Testis (tissue), 3 donors: Measurements from ENCODE around the gene BTBD10. TPM values are rescaled to one million over a fixed set of nuclear protein-coding genes. Genes with fewer than 3 reads are reported as not detected.
A peak's percentile ranks its signal among the peaks of the same experiment; 100 is the strongest.

ENCODE experiments used
- DNase-seq: peaks from one replicate; pipeline ENCODE4 v3.0.0-alpha.2; 2019
- H3K27ac ChIP-seq, 2 donors: fragments of 200-600 bp; sonication (generic); one replicate each; pipeline ENCODE4 v1.5.1; 2019
- H3K27me3 ChIP-seq: fragments of 200-600 bp; sonication (generic); one replicate; pipeline ENCODE4 v1.5.1; 2019
- H3K36me3 ChIP-seq: fragments of 200-600 bp; sonication (generic); one replicate; pipeline ENCODE4 v1.5.1; 2017; ENCODE audit warnings: low read depth; ENCODE audit errors: missing control alignments
- H3K4me1 ChIP-seq: fragments of 200-600 bp; sonication (generic); one replicate; pipeline ENCODE4 v1.5.1; 2019
- H3K4me3 ChIP-seq, 2 donors: fragments of 200-600 bp; sonication (generic); one replicate each; pipeline ENCODE4 v1.5.1; 2017 to 2019
- H3K9me3 ChIP-seq: fragments of 200-600 bp; sonication (generic); one replicate; pipeline ENCODE4 v1.5.1; 2017
- CTCF ChIP-seq, 3 experiments: fragments of 450-650 bp in 2 of 3; fragments of 200-600 bp in 1 of 3; sonication (generic) in 1 of 3; IDR thresholded peaks; one replicate each; pipeline ENCODE4 v1.5.1; 2016 to 2019; ENCODE audit warnings: antibody characterized with exemption in 3 of 3, mild to moderate bottlenecking in 2 of 3, moderate library complexity in 1 of 3
- POLR2A ChIP-seq: fragments of 450-650 bp; IDR thresholded peaks from one replicate; pipeline ENCODE4 v1.6.1; 2017; ENCODE audit warnings: antibody characterized with exemption, mild to moderate bottlenecking, moderate library complexity
- WGBS, 2 donors: methylation state at CpG; one replicate each; pipeline ENCODE4 v1.1.5; 2018; 5-methylcytosine and 5-hydroxymethylcytosine counted together
- intact Hi-C: fragments of 100-400 bp; cut with DNase I; formaldehyde crosslinking; loops from one replicate; pipeline ENCODE4 v1.15.1; 2023; ENCODE audit warnings: low total_unique reads
- polyA plus RNA-seq: library from polyadenylated mRNA; stranded (reverse); fragments of 350-450 nt; fragmentation: Illumina TruSeq; extraction: RNeasy Lipid Tissue Mini Kit (QIAGEN cat#74804); gene quantifications from one replicate; pipeline ENCODE4 v1.2.3, GENCODE V29; 2014; ENCODE audit warnings: low read depth, low replicate concordance; ENCODE audit not compliant: insufficient read depth
- total RNA-seq, 2 donors: library from RNA; depleted of rRNA; stranded (reverse); fragments of >200 nt; gene quantifications; one replicate each; pipeline ENCODE4 v1.2.3, GENCODE V29; 2016

Gene BTBD10
- total and polyA plus RNA-seq, 3 donors from 2014 or later, result 47.0 to 81.7 (median 69.4) TPM

GRCh38 chr11:13391217-13391616 is 71.8 kb downstream of the BTBD10 start:
- no peak for DNase-seq
- Histone ChIP-seq H3K4me3 (no peak overlapping the region), H3K36me3 (no peaks in the 10 kb centered on the region), H3K4me1 (no peaks in the 10 kb centered on the region), H3K27ac (no peak overlapping the region), H3K9me3 (no peaks in the 10 kb centered on the region), H3K27me3 (no peaks in the 10 kb centered on the region)
- intact Hi-C loops, result no loop called here
- TF ChIP-seq POLR2A (no peak), CTCF (IDR thresholded peaks at IDR 0.05) (no peak)
- WGBS, 2 donors, result 95 to 96% methylated on average over 1 of the region's 1 CpG

GRCh38 chr11:13388741-13389140 is 74.3 kb downstream of the BTBD10 start:
- no peak for DNase-seq
- TF ChIP-seq POLR2A, result no peak
- TF ChIP-seq CTCF (IDR thresholded peaks at IDR 0.05), result no peak
- Histone ChIP-seq H3K27me3 (no peaks in the 10 kb centered on the region), H3K4me3 (no peak overlapping the region), H3K36me3 (no peaks in the 10 kb centered on the region), H3K9me3 (no peaks in the 10 kb centered on the region), H3K27ac (no peak overlapping the region), H3K4me1 (no peaks in the 10 kb centered on the region)
- intact Hi-C loops, result no loop called here
- WGBS, 2 donors, result 75 to 84% methylated on average over 5 of the region's 5 CpGs

GRCh38 chr11:13386567-13386966 is 76.5 kb downstream of the BTBD10 start:
- intact Hi-C loops, result no loop called here
- Histone ChIP-seq H3K36me3 (no peaks in the 10 kb centered on the region), H3K27ac (no peak overlapping the region), H3K9me3 (no peaks in the 10 kb centered on the region), H3K27me3 (no peaks in the 10 kb centered on the region), H3K4me3 (no peak overlapping the region), H3K4me1 (no peaks in the 10 kb centered on the region)
- WGBS, 2 donors, result 89 to 91% methylated on average over 1 to 2 of the region's 2 CpGs
- no peak for DNase-seq
- TF ChIP-seq POLR2A, result no peak
- TF ChIP-seq CTCF (IDR thresholded peaks at IDR 0.05), result no peak

- H3K27ac ChIP-seq, result no peak overlapping the region
- H3K36me3 ChIP-seq, result no peaks in the 10 kb centered on the region
- no peaks in the 10 kb centered on the region for H3K9me3 ChIP-seq
- H3K27me3 ChIP-seq, result no peaks in the 10 kb centered on the region
- no peak overlapping the region for H3K4me3 ChIP-seq
- TF ChIP-seq POLR2A (no peak), CTCF (IDR thresholded peaks at IDR 0.05) (peak in 2 of 3 experiments; percentile 52 to 65)
- WGBS, 2 donors, result 28 to 30% methylated on average over 4 of the region's 4 CpGs
- intact Hi-C loops, result no loop called here
- DNase-seq, result peak; percentile 45
- no peaks in the 10 kb centered on the region for H3K4me1 ChIP-seq
These were observed 77.9 kb downstream of the BTBD10 start for GRCh38 chr11:13384908-13385640.

- no peak overlapping the region for H3K4me3 ChIP-seq
- H3K9me3 ChIP-seq, result no peaks in the 10 kb centered on the region
- no peak for TF ChIP-seq CTCF (IDR thresholded peaks at IDR 0.05)
- TF ChIP-seq POLR2A, result no peak
- intact Hi-C loops, result no loop called here
- H3K36me3 ChIP-seq, result no peaks in the 10 kb centered on the region
- 84 to 95% methylated on average over 3 of the region's 3 CpGs for WGBS, 2 donors
- no peak for DNase-seq
- H3K27me3 ChIP-seq, result no peaks in the 10 kb centered on the region
- H3K4me1 ChIP-seq, result no peaks in the 10 kb centered on the region
- no peak overlapping the region for H3K27ac ChIP-seq
These were observed 80.3 kb downstream of the BTBD10 start for GRCh38 chr11:13382751-13383150.
